Natural killer cell (primary cell): ENCODE results near the gene PCED1A. TPM values are rescaled to one million over a fixed set of nuclear protein-coding genes. Genes with fewer than 3 reads are reported as not detected.

ENCODE experiments used
- ATAC-seq, 3 donors: fragments of 150-1000 bp in 2 of 3; fragments of 200-7000 bp in 1 of 3; cut with Tn5 transposase; 1 replicate in 1 of 3; 2 replicates in 2 of 3; pipeline ENCODE4 v1.10.0; 2021; ENCODE audit warnings: mild to moderate bottlenecking in 2 of 3, moderate library complexity in 2 of 3
- DNase-seq, 2 donors: peaks; one replicate each; pipeline versions ENCODE4 v3.0.0 to v3.0.0-alpha.2; 2013 to 2021; ENCODE audit warnings: mixed read lengths in 1 of 2
- H3K27ac ChIP-seq: one replicate; pipeline ENCODE4 v1.5.1; 2013; ENCODE audit warnings: mild to moderate bottlenecking, low read length
- H3K27me3 ChIP-seq: one replicate; pipeline ENCODE4 v1.6.1; 2013; ENCODE audit warnings: low read length; ENCODE audit not compliant: control insufficient read depth, insufficient read depth
- H3K36me3 ChIP-seq: one replicate; pipeline ENCODE4 v1.6.1; 2013; ENCODE audit warnings: low read length; ENCODE audit not compliant: control insufficient read depth, insufficient read depth
- H3K4me1 ChIP-seq: one replicate; pipeline ENCODE4 v1.6.1; 2013; ENCODE audit warnings: low read length; ENCODE audit not compliant: control insufficient read depth, insufficient read depth
- H3K4me3 ChIP-seq: one replicate; pipeline ENCODE4 v1.5.1; 2013; ENCODE audit warnings: low read length
- H3K9me3 ChIP-seq: one replicate; pipeline ENCODE4 v1.6.1; 2013; ENCODE audit warnings: low read length; ENCODE audit not compliant: control insufficient read depth, insufficient read depth
- H3K27ac Mint-ChIP-seq, 2 donors: one replicate each; pipeline ENCODE4 v1.8.0; 2022; ENCODE audit warnings: mild to moderate bottlenecking in 2 of 2, mixed read lengths in 2 of 2, moderate library complexity in 1 of 2
- H3K27me3 Mint-ChIP-seq, 2 donors: one replicate each; pipeline ENCODE4 v1.8.0; 2022; ENCODE audit warnings: low read depth in 2 of 2, mixed read lengths in 2 of 2
- H3K36me3 Mint-ChIP-seq: one replicate; pipeline ENCODE4 v1.8.0; 2022; ENCODE audit warnings: mixed read lengths
- H3K4me1 Mint-ChIP-seq, 2 donors: one replicate each; pipeline ENCODE4 v1.8.0; 2022; ENCODE audit warnings: mixed read lengths in 2 of 2
- H3K4me3 Mint-ChIP-seq: one replicate; pipeline ENCODE4 v1.8.0; 2022; ENCODE audit warnings: mild to moderate bottlenecking, moderate library complexity, mixed read lengths
- H3K9me3 Mint-ChIP-seq, 2 donors: one replicate each; pipeline ENCODE4 v1.8.0; 2022; ENCODE audit warnings: mixed read lengths in 2 of 2
- CTCF ChIP-seq: fragments of 200-600 bp; IDR thresholded peaks from one replicate; pipeline ENCODE4 v1.8.0; 2022; ENCODE audit warnings: antibody characterized with exemption
- WGBS: methylation state at CpG from one replicate; pipeline ENCODE4 v1.1.7; 2013; ENCODE audit warnings: missing lambda C conversion rate; ENCODE audit not compliant: insufficient coverage; 5-methylcytosine and 5-hydroxymethylcytosine counted together
- intact Hi-C: fragments of 100-400 bp; cut with micrococcal nuclease; formaldehyde crosslinking; loops from one replicate; pipeline ENCODE4 v1.14.2; 2022
- total RNA-seq, 4 donors: library from RNA; stranded (reverse); fragments of 120-200 nt in 1 of 4; gene quantifications; one replicate each; pipeline versions ENCODE4 v1.2.3 to v1.2.4, GENCODE V29; 2013 to 2022

Gene PCED1A
- total RNA-seq, 3 donors from 2014 or later (not counting 1 experiment from before 2014, with no cell fraction given) = 70.3 to 76.5 (median 71.1) TPM

GRCh38 chr20:2838170-2838797 lies 2.2 kb downstream of the PCED1A start:
- WGBS = 94% methylated on average over 19 of the region's 19 CpGs
- peaks cover 26% of the 10 kb centered on the region for H3K4me1 ChIP-seq
- no peak overlapping the region for H3K27ac Mint-ChIP-seq
- no peaks in the 10 kb centered on the region for H3K27me3 Mint-ChIP-seq
- intact Hi-C loops = no loop called here
- peaks cover 3% of the 10 kb centered on the region for H3K36me3 ChIP-seq
- H3K4me3 ChIP-seq = no peak overlapping the region
- peaks cover 14 to 36% of the 10 kb centered on the region in 2 donors for H3K4me1 Mint-ChIP-seq
- no peak for TF ChIP-seq CTCF
- H3K36me3 Mint-ChIP-seq = no peaks in the 10 kb centered on the region
- no peaks in the 10 kb centered on the region for H3K9me3 ChIP-seq
- ATAC-seq (no peak), DNase-seq (no peak)
- no peak overlapping the region for H3K27ac ChIP-seq
- H3K4me3 Mint-ChIP-seq = peak overlapping the region; percentile 52
- no peaks in the 10 kb centered on the region for H3K9me3 Mint-ChIP-seq
- no peaks in the 10 kb centered on the region for H3K27me3 ChIP-seq

- Mint-ChIP-seq H3K4me3 (no peak overlapping the region), H3K36me3 (no peaks in the 10 kb centered on the region), H3K27ac (no peak overlapping the region), H3K27me3 (no peaks in the 10 kb centered on the region), H3K9me3 (no peaks in the 10 kb centered on the region), H3K4me1 (peaks cover 14 to 36% of the 10 kb centered on the region in 2 donors)
- no peaks in the 10 kb centered on the region for H3K9me3 ChIP-seq
- DNase-seq (no peak), ATAC-seq (no peak)
- 97% methylated on average over 5 of the region's 6 CpGs for WGBS
- peaks cover 3% of the 10 kb centered on the region for H3K36me3 ChIP-seq
- TF ChIP-seq CTCF = no peak
- H3K27me3 ChIP-seq = no peaks in the 10 kb centered on the region
- H3K4me3 ChIP-seq = no peak overlapping the region
- peaks cover 26% of the 10 kb centered on the region for H3K4me1 ChIP-seq
- intact Hi-C loops = no loop called here
- no peak overlapping the region for H3K27ac ChIP-seq
Observed at GRCh38 chr20:2837221-2837960, 3.1 kb downstream of the PCED1A start.

GRCh38 chr20:2836035-2836434 lies 4.4 kb downstream of the PCED1A start:
- peaks cover 16% of the 10 kb centered on the region for H3K4me1 ChIP-seq
- 93% methylated on average over 5 of the region's 5 CpGs for WGBS
- H3K27ac ChIP-seq = no peak overlapping the region
- no peaks in the 10 kb centered on the region for H3K36me3 Mint-ChIP-seq
- DNase-seq (no peak), ATAC-seq (no peak)
- no peak overlapping the region for H3K4me3 Mint-ChIP-seq
- peaks cover 7 to 29% of the 10 kb centered on the region in 2 donors for H3K4me1 Mint-ChIP-seq
- no peak overlapping the region for H3K27ac Mint-ChIP-seq
- H3K9me3 Mint-ChIP-seq = no peaks in the 10 kb centered on the region
- peaks cover 3% of the 10 kb centered on the region for H3K36me3 ChIP-seq
- H3K4me3 ChIP-seq = no peak overlapping the region
- intact Hi-C loops = no loop called here
- no peaks in the 10 kb centered on the region for H3K27me3 ChIP-seq
- TF ChIP-seq CTCF = no peak
- no peaks in the 10 kb centered on the region for H3K9me3 ChIP-seq
- no peaks in the 10 kb centered on the region for H3K27me3 Mint-ChIP-seq
